GM13977 (cell line): Measurements from ENCODE around the gene PUM1.
"Not testable (repeated sequence)": the region's sequence is repeated elsewhere in the genome, so short reads cannot be mapped to it uniquely, and the experiment has no call there.

Source experiments
- DNase-seq: peaks from one replicate; pipeline ENCODE4 v3.0.0; 2012; ENCODE audit warnings: low spot score
- CTCF ChIP-seq: IDR thresholded peaks from 2 replicates; pipeline ENCODE4 v1.5.1; 2012; ENCODE audit warnings: mild to moderate bottlenecking, control low read depth; ENCODE audit not compliant: insufficient read depth; ENCODE audit errors: extremely low read depth, missing control alignments
- in situ Hi-C: fragments of 300-500 bp; cut with MboI; formaldehyde crosslinking; loops from one replicate; pipeline ENCODE4 v1.12.0; 2022; ENCODE audit warnings: low sequenced_read_pairs, low pct_unique_long_range_greater_than_20kb, mixed read lengths, inconsistent platforms; ENCODE audit not compliant: unreplicated experiment

Gene PUM1

GRCh38 chr1:31040038-31040437 lies 25.5 kb downstream of the PUM1 start:
- DNase-seq: no peak
- in situ Hi-C loops: loop anchor here (25.0 kb wide), 1 partner anchor 97 kb away; no protein-coding TSS in a partner anchor
- no peak for TF ChIP-seq CTCF

- in situ Hi-C loops: loop anchor here (25.0 kb wide), 1 partner anchor 98 kb away; no protein-coding TSS in a partner anchor
Observed at GRCh38 chr1:31038935-31039334, 26.6 kb downstream of the PUM1 start.

GRCh38 chr1:31038360-31038759 lies 27.2 kb downstream of the PUM1 start:
- in situ Hi-C loops: loop anchor here (25.0 kb wide), 1 partner anchor 99 kb away; no protein-coding TSS in a partner anchor
- TF ChIP-seq CTCF: no peak
- no peak for DNase-seq

More at GRCh38 chr1:31038935-31039334, 26.6 kb downstream of the PUM1 start:
- not testable (repeated sequence) for DNase-seq

GRCh38 chr1:31036749-31037500 lies 28.6 kb downstream of the PUM1 start:
- no peak for TF ChIP-seq CTCF
- DNase-seq: no peak
- in situ Hi-C loops: loop anchor here (25.0 kb wide), 1 partner anchor 100 kb away; no protein-coding TSS in a partner anchor

GRCh38 chr1:31033598-31033997 lies 31.9 kb downstream of the PUM1 start:
- no peak for DNase-seq
- TF ChIP-seq CTCF: no peak
- in situ Hi-C loops: loop anchor here (25.0 kb wide), 1 partner anchor 104 kb away; no protein-coding TSS in a partner anchor

- no peak for TF ChIP-seq CTCF
Observed at GRCh38 chr1:31032266-31032665, 33.3 kb downstream of the PUM1 start.

More at GRCh38 chr1:31032266-31032665, 33.3 kb downstream of the PUM1 start:
- in situ Hi-C loops: loop anchor here (25.0 kb wide), 1 partner anchor 105 kb away; no protein-coding TSS in a partner anchor
- DNase-seq: no peak
